Upper lobe of left lung (tissue), 4 donors: Measurements from ENCODE around the gene BCL2.

Experiments
- CTCF ChIP-seq, 6 experiments: fragments of 450-650 bp in 4 of 6; fragments of 200-600 bp in 2 of 6; sonication (generic) in 2 of 6; IDR thresholded peaks; one replicate each; pipeline ENCODE4 v1.5.1; 2016 to 2019; ENCODE audit warnings: antibody characterized with exemption in 6 of 6
- EP300 ChIP-seq, 4 donors: sonication (generic); formaldehyde crosslinking; IDR thresholded peaks; one replicate each; pipeline ENCODE4 v1.5.1; 2017; ENCODE audit warnings: antibody characterized with exemption in 4 of 4, control low read depth in 2 of 4
- POLR2A ChIP-seq, 4 donors: fragments of 450-650 bp; IDR thresholded peaks; one replicate each; pipeline ENCODE4 v1.5.1; 2016 to 2017; ENCODE audit warnings: antibody characterized with exemption in 4 of 4, mild to moderate bottlenecking in 2 of 4
- POLR2AphosphoS5 ChIP-seq, 2 donors: sonication (generic); formaldehyde crosslinking; IDR thresholded peaks; one replicate each; pipeline ENCODE4 v1.5.1; 2017; ENCODE audit warnings: antibody characterized with exemption in 2 of 2

- TF ChIP-seq POLR2A (IDR thresholded peaks at IDR 0.05) (no peak), CTCF (IDR thresholded peaks at IDR 0.05) (no peak), EP300 (IDR thresholded peaks at IDR 0.05) (no peak), POLR2AphosphoS5 (IDR thresholded peaks at IDR 0.05) (no peak)
These were observed 136.2 kb downstream of the BCL2 start for GRCh38 chr18:63183378-63183777.
